Activated T-helper 9 cell treated with anti-CD3 and anti-CD28 coated beads, Interleukin-2, amount 50 U/mL, for 16 hours (primary cell): ENCODE measurements around the gene ACSM3.
"Not testable (repeated sequence)": the region's sequence is repeated elsewhere in the genome, so short reads cannot be mapped to it uniquely, and the experiment has no call there.

Experiments used
- DNase-seq: peaks from one replicate; pipeline ENCODE4 v3.0.0-alpha.2; 2020; ENCODE audit warnings: low read depth

ACSM3 gene

DNA sequence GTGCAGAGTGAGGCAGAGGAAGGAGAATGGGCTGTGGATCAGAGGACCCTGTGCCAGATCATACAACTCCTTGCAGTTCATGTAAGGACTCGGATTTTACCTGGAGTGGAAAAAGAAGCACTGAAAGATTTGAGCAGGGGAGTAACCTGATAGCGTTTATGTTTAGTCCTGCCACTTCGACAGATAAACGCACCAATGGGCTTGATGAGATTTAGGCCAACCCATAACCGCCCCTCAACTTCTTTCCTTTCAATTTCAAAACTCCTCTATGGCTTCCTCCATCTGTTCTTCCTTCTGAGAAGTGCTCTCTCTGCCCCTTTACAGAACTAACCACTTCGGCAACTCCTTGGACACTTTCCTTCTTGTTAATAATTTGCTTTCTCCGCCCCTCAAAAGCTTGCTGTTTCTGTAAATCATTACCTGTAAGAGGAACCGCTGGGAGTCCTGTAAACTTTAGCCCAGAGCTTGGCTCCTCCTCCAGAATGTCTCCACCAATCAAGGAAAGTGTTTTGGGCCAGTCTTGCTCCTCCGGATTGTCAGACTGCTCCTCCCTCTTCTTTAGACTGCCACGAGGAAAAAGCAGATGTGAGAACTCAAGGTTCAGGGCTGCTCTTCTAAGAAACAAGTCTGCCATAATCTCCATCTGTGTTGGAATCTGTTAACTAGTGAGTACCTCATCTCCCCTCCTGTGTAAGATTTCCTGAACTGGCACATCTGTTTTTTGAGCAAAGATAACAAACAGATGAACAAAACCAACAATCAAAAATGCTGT is at the start of gene ACSM3:
Gene ACSM3, plus strand, starts transcription at position 554 of the 772 bp plus-strand sequence. CDS start 6,021 bp downstream, outside the sequence.
- DNase-seq, result peak; percentile 23

DNA sequence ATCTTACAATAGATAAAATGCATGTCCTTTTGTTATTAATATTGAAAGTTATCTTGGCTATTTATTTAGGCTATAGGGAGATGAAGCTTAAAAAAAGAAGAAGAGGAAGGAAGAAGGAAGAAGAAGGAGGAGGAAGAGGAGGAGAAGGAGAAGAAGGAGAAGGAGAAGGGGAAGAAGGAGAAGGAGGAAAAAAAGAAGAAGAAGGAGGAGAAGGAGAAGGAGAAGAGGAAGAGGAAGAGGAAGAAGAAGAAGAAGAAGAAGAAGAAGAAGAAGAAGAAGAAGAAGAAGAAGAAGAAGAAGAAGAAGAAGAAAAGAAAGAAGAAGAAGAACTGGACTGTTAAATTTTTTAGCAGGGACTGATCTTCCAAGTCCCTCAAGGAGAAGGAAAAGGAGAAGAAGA is 46.1 kb upstream of the ACSM3 start:
- DNase-seq, result not testable (repeated sequence)

GRCh38 chr16:20720251-20720650 is 43.6 kb upstream of the ACSM3 start:
- DNase-seq, result no peak

GRCh38 chr16:20726661-20727060 is 37.2 kb upstream of the ACSM3 start:
- DNase-seq, result no peak

DNA sequence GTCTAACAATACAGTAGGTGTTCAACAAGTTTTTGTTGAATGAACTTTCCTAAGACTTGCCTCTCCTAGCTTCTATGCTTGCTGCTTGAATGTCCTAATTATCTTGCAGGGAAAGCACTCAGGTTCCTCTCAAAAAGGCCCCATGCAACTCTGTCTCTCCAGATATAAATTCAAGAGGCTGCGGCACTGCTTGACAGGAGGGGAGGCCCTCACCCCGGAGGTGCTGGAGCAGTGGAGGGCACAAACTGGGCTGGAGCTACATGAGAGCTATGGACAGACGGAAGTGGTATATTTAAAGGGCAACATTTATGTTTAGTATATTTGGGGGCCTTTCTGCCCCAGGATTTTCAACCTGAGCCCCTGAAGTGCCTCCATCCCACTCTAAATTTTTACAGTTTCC is 36.6 kb upstream of the ACSM3 start:
- no peak for DNase-seq

DNA sequence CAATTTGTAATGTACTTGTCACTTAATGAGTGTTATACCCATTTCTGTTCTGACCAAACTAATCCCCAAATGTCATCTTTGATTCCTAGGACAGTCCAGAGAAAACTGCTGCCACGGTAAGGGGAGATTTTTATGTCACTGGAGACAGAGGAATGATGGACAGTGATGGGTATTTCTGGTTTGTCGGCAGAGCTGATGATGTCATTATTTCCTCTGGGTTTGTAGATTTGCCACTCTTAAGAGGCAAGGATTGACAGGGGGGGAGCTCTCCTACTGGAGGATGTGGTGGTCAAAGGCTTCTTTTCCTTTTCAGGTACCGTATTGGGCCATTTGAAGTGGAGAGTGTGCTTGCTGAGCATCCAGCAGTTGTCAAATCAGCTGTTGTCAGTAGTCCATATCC is 34.7 kb upstream of the ACSM3 start:
- DNase-seq, result no peak

- DNase-seq, result no peak
Observed at GRCh38 chr16:20734056-20734455, 29.8 kb upstream of the ACSM3 start.

GRCh38 chr16:20734782-20735181 is 29.0 kb upstream of the ACSM3 start:
- DNase-seq, result no peak

- no peak for DNase-seq
Observed at GRCh38 chr16:20735490-20735889, 28.3 kb upstream of the ACSM3 start.

DNA sequence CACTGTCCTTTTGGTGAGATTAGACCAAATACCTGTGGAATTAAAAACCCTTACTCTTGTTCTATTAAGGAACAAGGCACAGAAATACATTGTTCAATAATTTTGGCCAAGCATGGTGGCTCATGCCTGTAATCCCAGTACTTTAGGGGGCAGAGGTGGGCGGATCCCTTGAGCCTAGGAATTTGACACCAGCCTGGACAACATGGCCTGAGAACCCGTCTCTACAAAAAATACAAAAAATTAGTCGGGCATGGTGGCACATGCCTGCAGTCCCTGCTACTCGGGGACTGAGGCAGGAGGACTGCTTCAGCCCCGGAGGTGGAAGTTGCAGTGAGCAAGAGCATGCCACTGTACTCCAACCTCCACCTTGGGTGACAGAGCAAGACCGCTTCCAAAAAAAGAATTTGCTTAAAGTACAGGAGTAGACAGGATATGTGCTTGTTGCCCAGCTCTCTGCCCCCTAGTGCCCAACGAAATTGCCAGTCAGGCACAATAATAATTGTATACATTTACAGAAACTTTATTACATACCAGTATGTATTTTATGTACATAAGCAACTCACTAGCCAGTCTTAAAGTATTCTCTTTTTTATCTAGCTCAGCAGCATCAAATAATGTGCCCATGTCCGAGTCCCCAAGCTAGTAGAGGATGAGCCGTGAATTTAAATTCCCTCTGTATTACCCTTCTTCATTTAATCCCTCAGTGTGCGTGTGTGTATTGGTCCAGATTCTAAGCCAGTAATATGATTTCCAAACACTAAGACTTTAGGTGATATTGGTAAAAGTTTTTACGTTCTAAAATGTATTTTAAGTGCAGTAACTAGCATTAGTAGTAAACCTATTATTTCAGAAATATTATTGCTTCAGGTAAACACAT is 23.6 kb upstream of the ACSM3 start:
- no peak for DNase-seq

- peak; percentile 88 for DNase-seq
Observed at GRCh38 chr16:20740901-20741521, 22.8 kb upstream of the ACSM3 start.

DNA sequence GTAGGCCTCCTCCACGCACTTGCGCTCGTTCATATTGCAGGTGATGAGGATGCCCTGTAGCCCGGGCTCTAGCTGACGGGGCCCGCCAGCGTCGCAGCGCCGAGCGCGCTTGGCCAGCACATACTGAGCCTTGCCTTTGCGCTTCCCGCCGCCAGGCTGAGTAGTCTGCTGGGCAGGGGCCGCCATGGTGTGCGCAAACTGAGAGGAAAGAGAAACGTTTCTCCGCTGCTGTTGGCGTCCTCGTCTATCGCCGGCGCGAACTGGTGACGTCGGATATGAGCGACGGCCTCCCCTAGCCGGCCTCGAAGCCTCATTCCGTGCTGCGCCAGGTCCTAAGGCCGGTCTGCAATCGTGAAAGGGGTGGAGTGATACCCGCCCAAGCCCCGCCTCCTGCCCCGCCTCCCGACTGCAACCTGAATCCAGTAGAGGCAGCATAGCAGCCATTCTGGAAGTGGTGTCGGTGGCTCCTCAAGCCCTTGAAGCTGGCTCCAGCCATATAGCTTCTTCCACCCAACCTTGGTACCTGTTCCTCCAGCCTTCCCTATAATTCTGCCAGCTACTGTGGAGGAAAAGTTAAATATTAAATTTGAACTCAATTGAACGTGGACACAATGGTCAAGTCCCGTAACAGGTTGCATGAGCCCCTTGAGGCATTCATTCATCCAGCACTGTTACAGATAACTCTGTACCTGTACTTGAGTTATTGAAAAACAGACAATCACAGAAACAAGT is 22.1 kb upstream of the ACSM3 start, which contains the start of gene THUMPD1:
Gene THUMPD1, minus strand, starts transcription at position 265 of the 732 bp plus-strand sequence. Its CDS starts 79 bp downstream, at position 186.
- DNase-seq, result peak; percentile 97

DNA sequence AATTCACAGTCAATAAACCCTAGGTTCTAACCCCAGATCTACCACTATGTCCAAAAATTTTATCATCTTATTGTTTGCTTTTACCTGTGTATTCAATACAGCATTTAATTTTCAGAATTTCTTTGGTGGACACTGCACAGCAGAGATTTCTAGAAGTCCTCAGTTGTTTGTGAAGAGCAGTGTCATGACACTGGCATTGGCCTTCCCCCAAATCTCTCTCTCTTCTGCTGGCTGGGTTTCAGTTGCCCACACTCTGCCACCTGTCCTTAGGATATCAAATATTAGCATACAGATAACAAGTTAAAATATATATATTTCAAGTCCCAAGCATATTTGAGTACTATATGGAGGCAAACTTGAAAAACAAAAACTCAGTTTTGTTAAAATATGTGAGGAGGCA is 20.2 kb upstream of the ACSM3 start:
- no peak for DNase-seq

- DNase-seq, result no peak
Observed at GRCh38 chr16:20744922-20745440, 18.8 kb upstream of the ACSM3 start.

- no peak for DNase-seq
Observed at GRCh38 chr16:20746461-20746860, 17.4 kb upstream of the ACSM3 start.

GRCh38 chr16:20747030-20747816 is 16.6 kb upstream of the ACSM3 start:
- no peak for DNase-seq

DNA sequence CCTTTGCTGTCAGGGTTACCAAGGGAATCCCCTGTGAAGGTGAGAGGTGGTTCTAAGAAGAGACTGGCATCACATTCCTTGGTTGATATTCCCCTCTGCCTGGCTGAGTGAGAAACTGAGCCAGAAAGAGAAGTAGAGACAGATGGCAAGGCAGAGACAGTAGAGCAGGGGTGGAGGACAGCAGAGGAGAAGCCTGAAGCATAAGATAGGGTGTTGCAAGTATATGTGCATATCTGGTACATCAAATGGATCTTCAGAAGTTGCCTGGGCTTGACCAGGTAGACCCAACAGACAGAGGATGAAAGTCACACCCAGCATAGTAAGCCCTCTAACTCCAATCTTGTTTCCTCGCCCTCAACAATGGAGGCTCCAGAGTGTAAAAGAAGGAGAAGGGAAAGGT is 14.3 kb upstream of the ACSM3 start:
- no peak for DNase-seq

DNA sequence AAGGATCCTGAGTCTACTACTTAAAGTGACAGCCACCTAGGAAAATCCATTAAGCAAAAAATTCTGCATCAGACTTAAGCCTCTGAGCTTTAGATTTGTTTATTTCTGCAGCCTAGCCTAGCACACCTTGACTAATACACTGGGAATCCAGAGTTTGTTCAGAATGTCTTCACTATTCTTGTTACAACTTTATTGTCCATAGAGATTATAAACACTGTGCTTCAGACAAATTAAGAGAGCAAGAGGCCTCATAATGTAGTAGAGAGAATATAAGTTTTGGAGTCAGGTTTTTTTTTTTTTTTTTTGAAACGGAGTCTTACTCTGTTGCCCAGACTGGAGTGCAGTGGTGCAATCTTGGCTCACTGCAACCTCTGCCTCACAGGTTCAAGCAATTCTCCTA is 13.3 kb upstream of the ACSM3 start:
- DNase-seq, result no peak

DNA sequence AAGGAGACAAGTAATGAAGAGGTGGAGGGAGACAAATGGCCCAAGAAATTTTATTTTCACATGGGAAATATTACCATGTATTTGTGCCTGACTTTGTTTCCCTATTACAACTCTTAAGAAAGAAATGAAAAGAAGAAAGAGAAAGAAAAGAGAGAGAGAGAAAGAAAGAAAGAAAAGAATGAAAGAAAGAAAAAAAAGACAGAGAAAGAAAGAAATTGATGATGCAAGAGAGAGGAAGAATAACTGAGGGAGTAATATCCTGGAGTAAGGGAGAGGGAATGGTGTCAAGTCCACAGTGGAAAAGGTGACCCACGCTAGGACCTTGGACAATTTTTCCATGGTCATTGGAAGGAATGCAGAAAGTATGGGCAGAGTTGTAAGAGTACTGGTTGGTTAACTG is 10.1 kb upstream of the ACSM3 start:
- no peak for DNase-seq

DNA sequence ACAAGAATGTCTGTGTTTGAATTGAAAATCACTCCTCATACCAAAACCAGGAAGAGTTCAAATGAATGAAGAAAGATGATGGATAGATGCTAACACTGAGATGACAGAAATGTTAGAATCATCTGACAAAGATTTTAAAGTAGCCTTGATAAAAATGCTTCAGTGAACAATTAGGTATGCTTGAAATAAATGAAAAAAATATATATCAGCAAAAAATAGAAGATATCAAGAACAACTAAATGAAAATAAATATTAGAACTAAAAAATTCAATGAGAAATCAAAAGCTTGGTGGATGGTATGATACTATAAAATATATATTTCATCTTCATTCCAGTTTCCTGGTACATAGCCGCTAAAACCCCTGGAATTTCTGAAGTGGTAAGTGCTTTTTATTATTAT is 8.6 kb upstream of the ACSM3 start:
- no peak for DNase-seq

DNA sequence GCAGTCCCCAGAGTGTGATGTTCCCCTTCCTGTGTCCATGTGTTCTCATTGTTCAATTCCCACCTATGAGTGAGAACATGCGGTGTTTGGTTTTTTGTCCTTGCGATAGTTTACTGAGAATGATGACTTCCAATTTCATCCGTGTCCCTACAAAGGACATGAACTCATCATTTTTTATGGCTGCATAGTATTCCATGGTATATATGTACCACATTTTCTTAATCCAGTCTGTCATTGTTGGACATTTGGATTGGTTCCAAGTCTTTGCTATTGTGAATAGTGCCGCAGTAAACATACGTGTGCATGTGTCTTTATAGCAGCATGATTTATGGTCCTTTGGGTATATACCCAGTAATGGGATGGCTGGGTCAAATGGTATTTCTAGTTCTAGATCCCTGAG is 8.0 kb upstream of the ACSM3 start:
- not testable (repeated sequence) for DNase-seq
